Activated CD8-positive, alpha-beta memory T cell treated with anti-CD3 and anti-CD28 coated beads, Interleukin-2, amount 50 U/mL, for 4 hours (primary cell): ENCODE data around the gene ZBP1.

Experiments used
- DNase-seq: peaks from one replicate; pipeline ENCODE4 v3.0.0-alpha.2; 2020

Gene ZBP1

GRCh38 chr20:57568088-57568896, 51.9 kb downstream of the ZBP1 start:
- DNase-seq, result no peak

GRCh38 chr20:57567471-57568079, 52.7 kb downstream of the ZBP1 start:
- DNase-seq, result no peak

- no peak for DNase-seq
Observed at GRCh38 chr20:57566803-57567459, 53.3 kb downstream of the ZBP1 start.

GRCh38 chr20:57566399-57566798, 53.8 kb downstream of the ZBP1 start:
- no peak for DNase-seq

- no peak for DNase-seq
Observed at GRCh38 chr20:57564951-57565642, 55.1 kb downstream of the ZBP1 start.

GRCh38 chr20:57564180-57564802, 55.9 kb downstream of the ZBP1 start:
- DNase-seq, result no peak

- no peak for DNase-seq
Observed at GRCh38 chr20:57563522-57563921, 56.7 kb downstream of the ZBP1 start.

GRCh38 chr20:57562541-57563465, 57.4 kb downstream of the ZBP1 start:
- no peak for DNase-seq

- DNase-seq, result no peak
Observed at GRCh38 chr20:57561356-57562279, 58.6 kb downstream of the ZBP1 start.

- DNase-seq, result no peak
Observed at GRCh38 chr20:57560554-57561355, 59.5 kb downstream of the ZBP1 start, which contains the start of gene PCK1. TSS of gene PCK1 (plus strand) at chr20:57561110. CDS start at chr20:57561412, 302 bp downstream.

- no peak for DNase-seq
Observed at GRCh38 chr20:57559658-57560553, 60.3 kb downstream of the ZBP1 start.

- no peak for DNase-seq
Observed at GRCh38 chr20:57559289-57559634, 61.0 kb downstream of the ZBP1 start.

GRCh38 chr20:57558614-57559288, 61.5 kb downstream of the ZBP1 start:
- no peak for DNase-seq

GRCh38 chr20:57557926-57558613, 62.2 kb downstream of the ZBP1 start:
- DNase-seq, result no peak

- DNase-seq, result no peak
Observed at GRCh38 chr20:57556980-57557274, 63.3 kb downstream of the ZBP1 start.

GRCh38 chr20:57555457-57556184, 64.6 kb downstream of the ZBP1 start:
- no peak for DNase-seq
